ENCODE results near the gene DUOX2. TPM values are rescaled to one million over a fixed set of nuclear protein-coding genes. Genes with fewer than 3 reads are reported as not detected.

The DUOX2 gene
- total and polyA plus RNA-seq, 4 donors = 0.06 to 0.08 TPM; not detected in 2

- TF ChIP-seq ATF3 (IDR thresholded peaks at IDR 0.05) = no peak
- no peak for TF ChIP-seq NR2F2 (IDR thresholded peaks at IDR 0.05)
- TF ChIP-seq EGR1 (IDR thresholded peaks at IDR 0.05; ENCODE audit: low read depth in 2 of 2) = no peak
- peak in 1 of 2 donors; percentile 13 for TF ChIP-seq RAD21 (IDR thresholded peaks at IDR 0.05)
Measured at GRCh38 chr15:45134682-45135604, 21.0 kb upstream of the DUOX2 start.

GRCh38 chr15:45134046-45134445 is 20.1 kb upstream of the DUOX2 start:
- no peak overlapping the region for H3K27ac ChIP-seq (ENCODE audit: low read depth in 1 of 2, low read length in 2 of 2)
- no peak overlapping the region for H3K9ac ChIP-seq (ENCODE audit: low read depth in 1 of 2, low read length in 2 of 2)
- 94% methylated on average over 7 of the region's 7 CpGs for WGBS
- peaks cover 0 to 3% (median 2%) of the 10 kb centered on the region in 4 donors for H3K27me3 ChIP-seq (ENCODE audit: control insufficient read depth in 4 of 4, insufficient read depth in 4 of 4, low read length in 3 of 4)
- DNase-seq (ENCODE audit: low spot score) = no peak
- no peaks in the 10 kb centered on the region for H3K9me3 ChIP-seq (ENCODE audit: control insufficient read depth in 4 of 4, low read length in 3 of 4)
- peaks cover 0 to 7% (median 2%) of the 10 kb centered on the region in 4 donors for H3K4me1 ChIP-seq (ENCODE audit: control insufficient read depth in 4 of 4, insufficient read depth in 4 of 4, low read length in 3 of 4)
- no peak overlapping the region for H3K4me3 ChIP-seq (ENCODE audit: low read depth in 1 of 3, low read length in 3 of 3)
- TF ChIP-seq RXRA (IDR thresholded peaks at IDR 0.05) (no peak), GABPA (IDR thresholded peaks at IDR 0.05 in 1 of 2, conservative IDR thresholded peaks at IDR 0.05 in 1 of 2) (no peak), JUND (IDR thresholded peaks at IDR 0.05) (no peak), NR2F2 (IDR thresholded peaks at IDR 0.05) (no peak), HNF4G (IDR thresholded peaks at IDR 0.05) (no peak), ATF3 (IDR thresholded peaks at IDR 0.05) (no peak)
- H3K36me3 ChIP-seq (ENCODE audit: control insufficient read depth in 4 of 4, insufficient read depth in 3 of 4, low read depth in 1 of 4, low read length in 3 of 4) = no peaks in the 10 kb centered on the region

More at GRCh38 chr15:45134682-45135604, 21.0 kb upstream of the DUOX2 start:
- H3K4me1 ChIP-seq (ENCODE audit: control insufficient read depth in 4 of 4, insufficient read depth in 4 of 4, low read length in 3 of 4) = peaks cover 0 to 9% (median 7%) of the 10 kb centered on the region in 4 donors
- peaks cover 0 to 3% (median 2%) of the 10 kb centered on the region in 4 donors for H3K27me3 ChIP-seq (ENCODE audit: control insufficient read depth in 4 of 4, insufficient read depth in 4 of 4, low read length in 3 of 4)
- no peaks in the 10 kb centered on the region for H3K9me3 ChIP-seq (ENCODE audit: control insufficient read depth in 4 of 4, low read length in 3 of 4)
- no peak for DNase-seq (ENCODE audit: low spot score)
- H3K36me3 ChIP-seq (ENCODE audit: control insufficient read depth in 4 of 4, insufficient read depth in 3 of 4, low read depth in 1 of 4, low read length in 3 of 4) = no peaks in the 10 kb centered on the region
- H3K27ac ChIP-seq (ENCODE audit: low read depth in 1 of 2, low read length in 2 of 2) = no peak overlapping the region
- WGBS = 8% methylated on average over 57 of the region's 57 CpGs
- H3K9ac ChIP-seq (ENCODE audit: low read depth in 1 of 2, low read length in 2 of 2) = no peak overlapping the region
- peak overlapping the region in 1 of 3 donors; percentile 11 for H3K4me3 ChIP-seq (ENCODE audit: low read depth in 1 of 3, low read length in 3 of 3)

- H3K27me3 ChIP-seq (ENCODE audit: control insufficient read depth in 4 of 4, insufficient read depth in 4 of 4, low read length in 3 of 4) = peaks cover 0 to 7% (median 3%) of the 10 kb centered on the region in 4 donors
- 90% methylated on average over 5 of the region's 5 CpGs for WGBS
- DNase-seq (ENCODE audit: low spot score) = no peak
- no peak overlapping the region for H3K4me3 ChIP-seq (ENCODE audit: low read depth in 1 of 3, low read length in 3 of 3)
- TF ChIP-seq REST (IDR thresholded peaks at IDR 0.05) (no peak), JUND (IDR thresholded peaks at IDR 0.05) (no peak), YY1 (IDR thresholded peaks at IDR 0.05) (no peak), TAF1 (conservative IDR thresholded peaks at IDR 0.05) (no peak), NR2F2 (IDR thresholded peaks at IDR 0.05) (no peak), HNF4G (IDR thresholded peaks at IDR 0.05) (no peak), RAD21 (IDR thresholded peaks at IDR 0.05) (no peak), ZBTB33 (IDR thresholded peaks at IDR 0.05) (no peak), RXRA (IDR thresholded peaks at IDR 0.05) (no peak), EGR1 (IDR thresholded peaks at IDR 0.05; ENCODE audit: low read depth in 2 of 2) (no peak)
- no peaks in the 10 kb centered on the region for H3K36me3 ChIP-seq (ENCODE audit: control insufficient read depth in 4 of 4, insufficient read depth in 3 of 4, low read depth in 1 of 4, low read length in 3 of 4)
- no peak overlapping the region for H3K27ac ChIP-seq (ENCODE audit: low read depth in 1 of 2, low read length in 2 of 2)
- H3K9ac ChIP-seq (ENCODE audit: low read depth in 1 of 2, low read length in 2 of 2) = no peak overlapping the region
- peaks cover 0 to 6% (median 2%) of the 10 kb centered on the region in 4 donors for H3K4me1 ChIP-seq (ENCODE audit: control insufficient read depth in 4 of 4, insufficient read depth in 4 of 4, low read length in 3 of 4)
- H3K9me3 ChIP-seq (ENCODE audit: control insufficient read depth in 4 of 4, low read length in 3 of 4) = no peaks in the 10 kb centered on the region
Measured at GRCh38 chr15:45133561-45133920, 19.6 kb upstream of the DUOX2 start.
